ENCODE data around the gene SMYD2. TPM values are rescaled to one million over a fixed set of nuclear protein-coding genes. Genes with fewer than 3 reads are reported as not detected.

The SMYD2 gene
- total and polyA plus RNA-seq, 2 of the 8 experiments (the other 6 are each of a cell fraction or from before 2014, with no cell fraction given) = 3.0 to 5.2 TPM

DNA sequence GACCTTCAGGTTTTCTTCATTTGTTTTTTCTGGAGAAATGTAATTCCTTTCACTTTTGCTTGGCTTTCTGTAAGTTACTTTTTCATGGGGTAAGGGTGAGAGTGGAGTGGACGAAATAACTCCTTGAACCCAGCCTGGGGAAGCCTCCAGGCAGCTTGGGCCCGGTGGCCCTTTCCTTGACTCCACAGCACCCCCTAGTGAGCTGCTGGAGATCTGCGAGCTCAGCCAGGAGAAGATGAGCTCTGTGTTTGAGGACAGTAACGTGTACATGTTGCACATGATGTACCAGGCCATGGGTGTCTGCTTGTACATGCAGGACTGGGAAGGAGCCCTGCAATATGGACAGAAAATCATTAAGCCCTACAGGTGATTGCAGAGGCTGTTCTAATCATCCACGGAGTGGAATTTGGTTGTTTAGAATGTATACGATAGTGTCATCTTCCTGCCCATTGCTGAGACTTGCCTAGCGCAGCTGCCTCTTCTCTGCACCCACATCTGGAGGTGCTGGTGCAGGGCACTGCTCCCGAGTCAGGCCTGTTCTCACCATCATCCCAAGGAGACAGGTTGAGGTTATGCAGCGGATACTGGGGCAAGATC lies 51.0 kb downstream of the SMYD2 start:
- FAIRE-seq = peak; percentile 42
- peak in 1 of 2 experiments; percentile 85 for DNase-seq (ENCODE audit: low read depth in 1 of 2, low spot score in 2 of 2)
- Histone ChIP-seq H2BK20ac (ENCODE audit: low read length) (no peak overlapping the region), H2BK12ac (ENCODE audit: low read depth, low read length) (0 out of 2 replicates have a peak overlapping the region, but pooled peaks have one; percentile 6), H3K18ac (ENCODE audit: extremely low read depth, low read length) (no peak overlapping the region), H3K14ac (ENCODE audit: insufficient read length) (no peak overlapping the region), H3K4ac (replicated peaks; ENCODE audit: insufficient read length, low read depth, low read length) (no peak overlapping the region), H3K9ac (replicated peaks in 1 of 4; ENCODE audit: extremely low read depth in 1 of 4, low read depth in 3 of 4, low read length in 3 of 4) (no peak overlapping the region), H3K4me3 (ENCODE audit: extremely low read depth in 1 of 4, insufficient read depth in 2 of 4, low read depth in 3 of 4, low read length in 4 of 4) (no peak overlapping the region), H2BK5ac (ENCODE audit: low read depth, low read length) (no peak overlapping the region), H3K23me2 (ENCODE audit: low read depth, low read length) (no peaks in the 10 kb centered on the region), H3K9me3 (ENCODE audit: insufficient read depth in 2 of 2, low read depth in 1 of 2, low read length in 1 of 2) (no peaks in the 10 kb centered on the region), H4K8ac (ENCODE audit: extremely low read depth, insufficient read depth, low read length) (no peak overlapping the region), H3K36me3 (ENCODE audit: control insufficient read depth in 2 of 4, insufficient read depth in 4 of 4, low read length in 3 of 4) (no peaks in the 10 kb centered on the region), H3K27ac (ENCODE audit: low read depth, low read length) (no peak overlapping the region), H3K4me1 (replicated peaks in 1 of 4; ENCODE audit: control insufficient read depth in 3 of 4, insufficient read depth in 4 of 4, low read length in 3 of 4) (peaks cover 0 to 2% (median 0%) of the 10 kb centered on the region in 4 experiments; a peak in 3 of 7 replicates), H3K27me3 (replicated peaks in 1 of 4; ENCODE audit: control insufficient read depth in 3 of 4, extremely low read depth in 1 of 4, insufficient read depth in 3 of 4, low read length in 3 of 4) (no peaks in the 10 kb centered on the region), H4K20me1 (replicated peaks in 1 of 2; ENCODE audit: control insufficient read depth in 1 of 2, insufficient read depth in 2 of 2, low read length in 2 of 2) (no peaks in the 10 kb centered on the region), H2AFZ (ENCODE audit: low read length) (no peak overlapping the region), H4K91ac (replicated peaks; ENCODE audit: insufficient read length, low read length) (no peak overlapping the region), H3K79me2 (ENCODE audit: control insufficient read depth in 1 of 2, insufficient read depth in 2 of 2, low read length in 2 of 2) (no peaks in the 10 kb centered on the region), H2AK5ac (ENCODE audit: low read depth, low read length) (0 out of 2 replicates have a peak overlapping the region, but pooled peaks have one; percentile 3), H2BK15ac (ENCODE audit: low read length) (no peak overlapping the region), H4K5ac (ENCODE audit: insufficient read length, low read depth, low read length) (no peak overlapping the region), H3K79me1 (ENCODE audit: low read depth, low read length) (no peaks in the 10 kb centered on the region), H3K56ac (replicated peaks; ENCODE audit: insufficient read length, low read depth, low read length) (no peak overlapping the region), H3K4me2 (ENCODE audit: insufficient read depth in 1 of 2, low read depth in 2 of 2, low read length in 2 of 2) (no peak overlapping the region), H2BK120ac (replicated peaks; ENCODE audit: low read depth, low read length) (no peak overlapping the region), H3K23ac (ENCODE audit: insufficient read length) (no peak overlapping the region)
- CTCF ChIA-PET (ENCODE audit: partially characterized antibody) = interaction anchor here (0.5 to 19.1 kb wide), 90 partner anchors 8 to 1778 kb away, joined by 3 to 610 read pairs (median 6); partner anchors contain the start of genes CENPF and SMYD2
- TF ChIP-seq BACH1 (IDR thresholded peaks at IDR 0.05; ENCODE audit: low read length) (no peak), RAD21 (IDR thresholded peaks at IDR 0.05 in 1 of 2, conservative IDR thresholded peaks at IDR 0.05 in 1 of 2; ENCODE audit: low read depth in 2 of 2, low read length in 2 of 2) (peak; percentile 81 to 87)
- TF ChIP-seq, protein P1, sequence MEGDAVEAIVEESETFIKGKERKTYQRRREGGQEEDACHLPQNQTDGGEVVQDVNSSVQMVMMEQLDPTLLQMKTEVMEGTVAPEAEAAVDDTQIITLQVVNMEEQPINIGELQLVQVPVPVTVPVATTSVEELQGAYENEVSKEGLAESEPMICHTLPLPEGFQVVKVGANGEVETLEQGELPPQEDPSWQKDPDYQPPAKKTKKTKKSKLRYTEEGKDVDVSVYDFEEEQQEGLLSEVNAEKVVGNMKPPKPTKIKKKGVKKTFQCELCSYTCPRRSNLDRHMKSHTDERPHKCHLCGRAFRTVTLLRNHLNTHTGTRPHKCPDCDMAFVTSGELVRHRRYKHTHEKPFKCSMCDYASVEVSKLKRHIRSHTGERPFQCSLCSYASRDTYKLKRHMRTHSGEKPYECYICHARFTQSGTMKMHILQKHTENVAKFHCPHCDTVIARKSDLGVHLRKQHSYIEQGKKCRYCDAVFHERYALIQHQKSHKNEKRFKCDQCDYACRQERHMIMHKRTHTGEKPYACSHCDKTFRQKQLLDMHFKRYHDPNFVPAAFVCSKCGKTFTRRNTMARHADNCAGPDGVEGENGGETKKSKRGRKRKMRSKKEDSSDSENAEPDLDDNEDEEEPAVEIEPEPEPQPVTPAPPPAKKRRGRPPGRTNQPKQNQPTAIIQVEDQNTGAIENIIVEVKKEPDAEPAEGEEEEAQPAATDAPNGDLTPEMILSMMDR (IDR thresholded peaks at IDR 0.05; ENCODE audit: control extremely low read depth in 1 of 3, insufficient read depth in 1 of 3, low read depth in 1 of 3, low read length in 3 of 3) = peak; percentile 88 to 97 (median 89)
- POLR2A ChIA-PET (ENCODE audit: partially characterized antibody) = interaction anchor here (0.9 to 2.3 kb wide), 5 partner anchors 13 to 253 kb away, joined by 3 to 7 read pairs (median 5); partner anchors contain the start of gene PTPN14
- 60% methylated on average over 9 of the region's 9 CpGs; no CpG with 5 or more reads in 1 of the 2 experiments for WGBS, 2 experiments (ENCODE audit: extremely low coverage in 1 of 2, insufficient coverage in 1 of 2, insufficient read length in 1 of 2, insufficient replicate concordance in 2 of 2, low coverage in 1 of 2, low lambda C conversion rate in 2 of 2, missing lambda C conversion rate in 1 of 2)

Data from H1 (cell line).